GM19023 (cell line): ENCODE measurements around the gene RBMX.

Source experiments
- ATAC-seq: cut with Tn5 transposase; IDR thresholded peaks from one replicate; pipeline ENCODE4 v1.9.1; 2021; ENCODE audit warnings: mild to moderate bottlenecking, moderate library complexity; ENCODE audit not compliant: unreplicated experiment

Gene RBMX

GRCh38 chrX:136849395-136849794 lies 31.1 kb downstream of the RBMX start:
- no peak for ATAC-seq

GRCh38 chrX:136847874-136848273 lies 32.7 kb downstream of the RBMX start:
- no peak for ATAC-seq

- no peak for ATAC-seq
These were observed 41.3 kb downstream of the RBMX start for GRCh38 chrX:136839196-136839595.

GRCh38 chrX:136835761-136836160 lies 44.8 kb downstream of the RBMX start:
- ATAC-seq: no peak

GRCh38 chrX:136829413-136829812 lies 51.1 kb downstream of the RBMX start:
- no peak for ATAC-seq

GRCh38 chrX:136828830-136829229 lies 51.7 kb downstream of the RBMX start:
- ATAC-seq: no peak

GRCh38 chrX:136827026-136827425 lies 53.5 kb downstream of the RBMX start:
- ATAC-seq: no peak

GRCh38 chrX:136825771-136826170 lies 54.8 kb downstream of the RBMX start:
- ATAC-seq: no peak
